T-helper 1 cell treated with Interleukin-12 subunit alpha and Interleukin-12 subunit beta and Interleukin-4 antibody, amounts not matched to agents 30 μg/mL and 1 μg/mL, for 36 hours (primary cell): ENCODE data around the gene C16orf90.

ENCODE experiments used
- H3K27ac Mint-ChIP-seq: one replicate; pipeline ENCODE4 v1.8.0; 2021; ENCODE audit warnings: mild to moderate bottlenecking, mixed read lengths
- H3K27me3 Mint-ChIP-seq: one replicate; pipeline ENCODE4 v1.8.0; 2021; ENCODE audit warnings: low read depth, mixed read lengths
- H3K36me3 Mint-ChIP-seq: one replicate; pipeline ENCODE4 v1.8.0; 2021; ENCODE audit warnings: low read depth, mixed read lengths
- H3K4me1 Mint-ChIP-seq: one replicate; pipeline ENCODE4 v1.8.0; 2021; ENCODE audit warnings: low read depth, mixed read lengths
- H3K4me3 Mint-ChIP-seq: one replicate; pipeline ENCODE4 v1.8.0; 2021; ENCODE audit warnings: mild to moderate bottlenecking, moderate library complexity, mixed read lengths
- H3K9me3 Mint-ChIP-seq: one replicate; pipeline ENCODE4 v1.8.0; 2021; ENCODE audit warnings: mixed read lengths

The C16orf90 gene

DNA sequence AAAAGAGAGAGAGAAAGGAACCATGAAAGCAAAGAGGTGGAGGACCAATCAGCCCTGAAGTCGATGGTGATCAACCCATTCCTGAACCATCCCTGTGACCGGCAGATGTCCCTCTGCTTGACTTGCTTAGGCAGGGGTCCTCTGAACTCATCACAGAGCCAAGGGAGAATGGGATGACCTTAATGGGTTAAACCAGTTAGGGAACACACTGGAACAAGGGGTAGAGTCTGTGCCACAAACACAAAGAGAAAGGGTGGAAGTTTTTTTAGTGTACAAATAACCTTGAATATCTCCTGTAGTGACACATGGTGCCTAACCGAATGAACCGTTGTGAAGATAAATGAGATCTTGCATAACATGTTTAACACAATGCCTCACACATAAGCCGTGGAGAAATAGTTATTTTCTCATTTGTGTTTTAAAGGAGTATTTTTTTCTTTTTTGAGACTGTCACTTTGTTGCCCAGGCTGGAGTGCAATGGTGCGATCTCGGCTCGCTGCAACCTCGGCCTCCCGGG is 40.6 kb downstream of the C16orf90 start:
- Mint-ChIP-seq H3K4me1 (peaks cover 31% of the 10 kb centered on the region), H3K36me3 (peaks cover 18% of the 10 kb centered on the region), H3K27me3 (no peaks in the 10 kb centered on the region), H3K27ac (no peak overlapping the region), H3K9me3 (no peaks in the 10 kb centered on the region), H3K4me3 (peak overlapping the region; percentile 8)

DNA sequence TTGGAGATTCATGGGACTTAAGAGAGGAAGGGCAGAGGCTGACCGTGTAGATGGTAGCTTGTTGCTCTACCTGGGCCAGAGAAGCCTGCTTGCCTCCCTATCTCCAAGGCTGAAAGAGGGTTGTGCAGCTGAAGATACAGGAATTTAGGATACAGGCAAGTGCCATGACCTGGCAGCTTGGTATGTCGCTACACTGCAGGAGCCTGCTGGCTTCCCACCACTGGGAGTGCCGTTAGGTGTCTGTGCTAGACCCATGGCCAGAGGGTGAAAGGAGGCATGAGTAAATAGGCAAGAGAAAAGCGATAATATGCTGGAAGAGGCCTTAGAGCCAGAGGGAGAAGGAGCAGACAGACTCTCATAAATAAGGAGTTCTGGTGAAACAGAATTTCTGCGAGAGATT is 41.2 kb downstream of the C16orf90 start:
- Mint-ChIP-seq H3K9me3 (no peaks in the 10 kb centered on the region), H3K27me3 (no peaks in the 10 kb centered on the region), H3K4me3 (no peak overlapping the region), H3K36me3 (peaks cover 21% of the 10 kb centered on the region), H3K27ac (no peak overlapping the region), H3K4me1 (peaks cover 25% of the 10 kb centered on the region)

DNA sequence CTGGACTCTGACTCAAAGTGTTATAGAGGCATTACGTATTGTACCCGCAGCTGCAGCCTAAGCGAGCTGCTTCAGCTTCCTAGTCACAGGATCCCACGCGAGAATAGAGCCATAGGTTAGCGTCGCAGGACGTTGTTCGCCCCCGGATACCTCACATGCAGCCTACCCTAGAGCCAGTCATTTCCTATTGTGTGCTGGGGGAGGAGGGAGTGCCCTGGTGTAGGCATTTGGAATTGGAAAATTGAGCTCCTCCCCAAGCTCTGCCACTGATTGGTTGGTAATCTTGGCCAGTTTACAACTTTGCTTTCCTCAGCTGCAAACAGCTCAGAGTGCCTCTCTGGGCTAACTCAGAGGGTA is 51.3 kb downstream of the C16orf90 start:
- H3K4me1 Mint-ChIP-seq, result peaks cover 10% of the 10 kb centered on the region
- H3K27me3 Mint-ChIP-seq, result no peaks in the 10 kb centered on the region
- H3K36me3 Mint-ChIP-seq, result peaks cover 41% of the 10 kb centered on the region
- H3K4me3 Mint-ChIP-seq, result peak overlapping the region; percentile 94
- H3K9me3 Mint-ChIP-seq, result peaks cover 31% of the 10 kb centered on the region
- peak overlapping the region; percentile 93 for H3K27ac Mint-ChIP-seq
